GM21528 (cell line): ENCODE data around the gene RAD51B.
"Not testable (repeated sequence)": the region's sequence is repeated elsewhere in the genome, so short reads cannot be mapped to it uniquely, and the experiment has no call there.

Source experiments
- ATAC-seq: cut with Tn5 transposase; IDR thresholded peaks from one replicate; pipeline ENCODE4 v1.9.1; 2021; ENCODE audit warnings: mild to moderate bottlenecking, moderate library complexity; ENCODE audit not compliant: unreplicated experiment, low FRiP score

The RAD51B gene

GRCh38 chr14:68051146-68051545 is 231.6 kb downstream of the RAD51B start:
- no peak for ATAC-seq

- ATAC-seq, result no peak
Measured at GRCh38 chr14:68060198-68060597, 240.6 kb downstream of the RAD51B start.

- no peak for ATAC-seq
Measured at GRCh38 chr14:68062651-68063050, 243.1 kb downstream of the RAD51B start.

GRCh38 chr14:68065322-68065721 is 245.7 kb downstream of the RAD51B start:
- no peak for ATAC-seq

GRCh38 chr14:68074765-68075381 is 255.3 kb downstream of the RAD51B start:
- no peak for ATAC-seq

GRCh38 chr14:68075382-68076029 is 255.9 kb downstream of the RAD51B start:
- ATAC-seq, result no peak

GRCh38 chr14:68076451-68076850 is 256.9 kb downstream of the RAD51B start:
- no peak for ATAC-seq

GRCh38 chr14:68079941-68080697 is 260.5 kb downstream of the RAD51B start:
- no peak for ATAC-seq

GRCh38 chr14:68081489-68081888 is 261.9 kb downstream of the RAD51B start:
- ATAC-seq, result no peak

- no peak for ATAC-seq
Measured at GRCh38 chr14:68082698-68083291, 263.2 kb downstream of the RAD51B start.

- ATAC-seq, result no peak
Measured at GRCh38 chr14:68084256-68084655, 264.7 kb downstream of the RAD51B start.

GRCh38 chr14:68085742-68086141 is 266.2 kb downstream of the RAD51B start:
- no peak for ATAC-seq

- no peak for ATAC-seq
Measured at GRCh38 chr14:68088451-68088854, 268.9 kb downstream of the RAD51B start.

- no peak for ATAC-seq
Measured at GRCh38 chr14:68089146-68089731, 269.7 kb downstream of the RAD51B start.

GRCh38 chr14:68094158-68094557 is 274.6 kb downstream of the RAD51B start:
- ATAC-seq, result no peak

GRCh38 chr14:68094752-68095151 is 275.2 kb downstream of the RAD51B start:
- no peak for ATAC-seq

- no peak for ATAC-seq
Measured at GRCh38 chr14:68097727-68098126, 278.1 kb downstream of the RAD51B start.

- ATAC-seq, result no peak
Measured at GRCh38 chr14:68098834-68099233, 279.3 kb downstream of the RAD51B start.

- no peak for ATAC-seq
Measured at GRCh38 chr14:68099495-68100045, 280.0 kb downstream of the RAD51B start.

- not testable (repeated sequence) for ATAC-seq
Measured at GRCh38 chr14:68101715-68102301, 282.2 kb downstream of the RAD51B start.
